SK-N-SH (cell line): ENCODE results near the gene LRRIQ3. TPM values are rescaled to one million over a fixed set of nuclear protein-coding genes. Genes with fewer than 3 reads are reported as not detected.

Source experiments
- CTCF ChIA-PET: fragments of 300-600, 350-600 bp; formaldehyde crosslinking; extraction: SDS; loops from one replicate; lab custom pipeline; 2021; lab: Yijun Ruan, JAX
- POLR2A ChIA-PET: fragments of 350-600 bp; sonication (Branson Sonifier 250); formaldehyde crosslinking; extraction: SDS; loops from one replicate; lab custom pipeline; 2020; ENCODE audit warnings: antibody characterized with exemption, inconsistent platforms; lab: Yijun Ruan, JAX
- DNase-seq: peaks from one replicate; pipeline ENCODE4 v3.0.0; 2012
- H2AFZ ChIP-seq: fragments of 200-600 bp; sonication (generic); 2 replicates; pipeline ENCODE4 v1.8.1; 2016; ENCODE audit warnings: antibody characterized with exemption, mild to moderate bottlenecking, low read depth
- H3F3A ChIP-seq: fragments of 200-600 bp; sonication (generic); replicated peaks from 2 replicates; pipeline ENCODE3; 2016; ENCODE audit warnings: antibody characterized with exemption, mild to moderate bottlenecking; ENCODE audit not compliant: insufficient read depth
- H3K27ac ChIP-seq, 2 experiments: fragments of 200-500 bp in 1 of 2; fragments of 200-600 bp in 1 of 2; sonication (Bioruptor generic) in 1 of 2; sonication (generic), shearing (Covaris generic) in 1 of 2; 2 replicates each; pipeline versions ENCODE4 v1.5.1 to v1.6.1; 2014 to 2016; ENCODE audit warnings: low read depth in 2 of 2, inconsistent platforms in 1 of 2, low read length in 1 of 2, mild to moderate bottlenecking in 1 of 2, mixed read lengths in 1 of 2
- H3K27me3 ChIP-seq: fragments of 200-600 bp; sonication (generic), shearing (Covaris generic); 2 replicates; pipeline ENCODE4 v1.6.1; 2016; ENCODE audit warnings: mixed run types; ENCODE audit not compliant: insufficient read depth
- H3K36me3 ChIP-seq, 2 experiments: fragments of 200-500 bp in 1 of 2; fragments of 200-600 bp in 1 of 2; sonication (Bioruptor generic) in 1 of 2; sonication (generic) in 1 of 2; replicated peaks in 1 of 2; 2 replicates each; pipeline versions ENCODE3 to v1.5.1; 2014 to 2016; ENCODE audit warnings: low read length in 1 of 2, mild to moderate bottlenecking in 1 of 2; ENCODE audit not compliant: insufficient read depth in 2 of 2, control insufficient read depth in 1 of 2
- H3K4me1 ChIP-seq, 2 experiments: fragments of 200-500 bp in 1 of 2; fragments of 200-600 bp in 1 of 2; sonication (Bioruptor generic) in 1 of 2; sonication (generic), shearing (Covaris generic) in 1 of 2; 2 replicates each; pipeline versions ENCODE4 v1.5.1 to v1.6.1; 2014 to 2016; ENCODE audit warnings: low read depth in 1 of 2, low read length in 1 of 2, mixed run types in 1 of 2; ENCODE audit not compliant: insufficient read depth in 2 of 2, control insufficient read depth in 1 of 2
- H3K4me2 ChIP-seq: fragments of 200-600 bp; sonication (generic), shearing (Covaris generic); 2 replicates; pipeline ENCODE4 v1.6.1; 2017; ENCODE audit warnings: mixed run types
- H3K4me3 ChIP-seq, 2 experiments: fragments of 200-500 bp in 1 of 2; fragments of 200-600 bp in 1 of 2; sonication (Bioruptor generic) in 1 of 2; sonication (generic), shearing (Covaris generic) in 1 of 2; 2 replicates each; pipeline versions ENCODE4 v1.5.1 to v1.8.1; 2014 to 2016; ENCODE audit warnings: low read depth in 2 of 2, inconsistent platforms in 1 of 2, low read length in 1 of 2, mild to moderate bottlenecking in 1 of 2, mixed read lengths in 1 of 2, moderate library complexity in 1 of 2
- H3K79me2 ChIP-seq: fragments of 200-600 bp; sonication (generic); 2 replicates; pipeline ENCODE4 v1.8.1; 2017; ENCODE audit warnings: mild to moderate bottlenecking; ENCODE audit not compliant: insufficient read depth
- H3K9ac ChIP-seq: fragments of 200-600 bp; sonication (generic); 2 replicates; pipeline ENCODE4 v1.6.1; 2017; ENCODE audit warnings: mixed run types
- H3K9me2 ChIP-seq: fragments of 200-600 bp; sonication (generic); 2 replicates; pipeline ENCODE4 v1.6.1; 2017; ENCODE audit warnings: mixed run types
- H3K9me3 ChIP-seq: fragments of 200-600 bp; sonication (generic); 2 replicates; pipeline ENCODE4 v1.6.1; 2017; ENCODE audit warnings: mixed run types, mild to moderate bottlenecking, moderate library complexity
- H4K20me1 ChIP-seq: fragments of 200-600 bp; sonication (generic); 2 replicates; pipeline ENCODE4 v1.6.1; 2017; ENCODE audit warnings: mild to moderate bottlenecking, mixed run types; ENCODE audit not compliant: insufficient read depth
- CTCF ChIP-seq: fragments of 200-600 bp; sonication (generic); IDR thresholded peaks from 2 replicates; pipeline ENCODE4 v1.6.1; 2017; ENCODE audit warnings: antibody characterized with exemption, mild to moderate bottlenecking, moderate library complexity
- EP300 ChIP-seq, 2 experiments: IDR thresholded peaks; 2 replicates each; pipeline versions ENCODE4 v1.4.0 to v1.6.1; 2012; ENCODE audit warnings: borderline replicate concordance in 1 of 2, low read depth in 1 of 2, low read length in 1 of 2
- FOSL2 ChIP-seq: IDR thresholded peaks from 2 replicates; pipeline ENCODE4 v1.4.0; 2012; ENCODE audit warnings: low read depth, mild to moderate bottlenecking, moderate library complexity, borderline replicate concordance
- FOXM1 ChIP-seq: IDR thresholded peaks from 2 replicates; pipeline ENCODE4 v1.4.0; 2012; ENCODE audit warnings: low read depth, mild to moderate bottlenecking
- JUND ChIP-seq: IDR thresholded peaks from 2 replicates; pipeline ENCODE4 v1.4.0; 2012
- MXI1 ChIP-seq: IDR thresholded peaks from 2 replicates; pipeline ENCODE4 v1.6.1; 2012; ENCODE audit warnings: mild to moderate bottlenecking, low read depth, low read length, improper control_type of control experiment
- NRF1 ChIP-seq: IDR thresholded peaks from 2 replicates; pipeline ENCODE4 v1.6.1; 2012; ENCODE audit warnings: low read depth, mild to moderate bottlenecking, low read length
- POLR2AphosphoS5 ChIP-seq: IDR thresholded peaks from 2 replicates; pipeline ENCODE4 v1.6.1; 2012; ENCODE audit warnings: low read depth, low read length
- RAD21 ChIP-seq: IDR thresholded peaks from 2 replicates; pipeline ENCODE4 v1.6.1; 2012; ENCODE audit warnings: mild to moderate bottlenecking, low read length
- REST ChIP-seq: IDR thresholded peaks from 2 replicates; pipeline ENCODE4 v1.6.1; 2012; ENCODE audit warnings: mild to moderate bottlenecking, low read depth, low read length, moderate library complexity
- RFX5 ChIP-seq: IDR thresholded peaks from 2 replicates; pipeline ENCODE4 v1.6.1; 2012; ENCODE audit warnings: mild to moderate bottlenecking, improper control_type of control experiment, low read length
- RXRA ChIP-seq: IDR thresholded peaks from 2 replicates; pipeline ENCODE4 v1.4.0; 2012; ENCODE audit warnings: low read depth, mild to moderate bottlenecking, borderline replicate concordance
- TEAD4 ChIP-seq: IDR thresholded peaks from 2 replicates; pipeline ENCODE4 v1.4.0; 2012; ENCODE audit warnings: mild to moderate bottlenecking, borderline replicate concordance; ENCODE audit not compliant: insufficient read depth
- USF2 ChIP-seq: fragments of 150-350 bp; IDR thresholded peaks from 2 replicates; pipeline ENCODE4 v1.6.1; 2017; ENCODE audit warnings: antibody characterized with exemption, low read length, low read depth, borderline replicate concordance
- ZBTB33 ChIP-seq: IDR thresholded peaks from 2 replicates; pipeline ENCODE4 v1.4.0; 2012; ENCODE audit warnings: low read depth, borderline replicate concordance
- polyA plus RNA-seq, 3 experiments: library from polyadenylated mRNA; depleted of rRNA; stranded (reverse); fragments of >200 nt; gene quantifications; 2 replicates each; pipeline ENCODE4 v1.2.3, GENCODE V29; 2012
- TF ChIP-seq, protein P1 (sequence below): IDR thresholded peaks from 2 replicates; pipeline ENCODE4 v1.4.0; 2012; ENCODE audit warnings: low read depth, borderline replicate concordance
- TF ChIP-seq, protein P2 (sequence below): IDR thresholded peaks from 2 replicates; pipeline ENCODE4 v1.4.0; 2012; ENCODE audit warnings: low read depth

Gene LRRIQ3
- polyA plus RNA-seq, 1 of the 3 experiments (the other 2 are of a cell fraction): 0.56 TPM

DNA sequence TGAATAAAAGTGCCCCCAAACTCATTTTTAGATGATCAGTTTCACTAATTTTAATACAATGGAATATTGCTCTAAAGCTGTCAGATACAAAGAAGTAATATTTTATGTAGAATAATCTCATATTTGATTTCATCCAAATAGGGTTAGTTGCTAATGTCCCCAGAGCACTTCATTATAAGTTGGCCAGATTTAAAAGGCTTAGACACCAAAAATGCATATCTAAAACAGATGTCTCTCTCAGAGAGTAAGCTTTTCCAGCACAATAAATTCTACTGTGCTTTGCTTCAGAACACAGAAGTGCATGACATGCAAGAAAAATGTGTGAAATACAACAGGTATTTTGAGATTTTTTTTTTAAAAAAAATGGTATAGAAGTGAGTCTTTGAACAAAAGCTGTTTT, 194.2 kb downstream of the LRRIQ3 start:
- Histone ChIP-seq H4K20me1 (no peaks in the 10 kb centered on the region), H3K4me1 (no peaks in the 10 kb centered on the region), H3K4me2 (no peak overlapping the region), H3K79me2 (no peaks in the 10 kb centered on the region), H3K9ac (no peak overlapping the region), H3K36me3 (no peaks in the 10 kb centered on the region), H3K27me3 (no peaks in the 10 kb centered on the region), H3F3A (no peaks in the 10 kb centered on the region), H3K4me3 (no peak overlapping the region), H3K9me3 (no peaks in the 10 kb centered on the region), H3K27ac (no peak overlapping the region), H2AFZ (no peak overlapping the region), H3K9me2 (no peaks in the 10 kb centered on the region)
- CTCF ChIA-PET: interaction anchor here (0.7 to 1.4 kb wide), 4 partner anchors 9 to 500 kb away, joined by 3 to 7 read pairs (median 3); no protein-coding TSS in a partner anchor
- DNase-seq: no peak
- POLR2A ChIA-PET: no interaction called here
- no peak for TF ChIP-seq CTCF
- no peak for TF ChIP-seq RXRA
- TF ChIP-seq TEAD4: no peak
- no peak for TF ChIP-seq JUND
- TF ChIP-seq MXI1: no peak
- TF ChIP-seq EP300 (IDR thresholded peaks at IDR 0.05; ENCODE audit: borderline replicate concordance in 1 of 2, low read depth in 1 of 2, low read length in 1 of 2): no peak
- TF ChIP-seq, protein P1, sequence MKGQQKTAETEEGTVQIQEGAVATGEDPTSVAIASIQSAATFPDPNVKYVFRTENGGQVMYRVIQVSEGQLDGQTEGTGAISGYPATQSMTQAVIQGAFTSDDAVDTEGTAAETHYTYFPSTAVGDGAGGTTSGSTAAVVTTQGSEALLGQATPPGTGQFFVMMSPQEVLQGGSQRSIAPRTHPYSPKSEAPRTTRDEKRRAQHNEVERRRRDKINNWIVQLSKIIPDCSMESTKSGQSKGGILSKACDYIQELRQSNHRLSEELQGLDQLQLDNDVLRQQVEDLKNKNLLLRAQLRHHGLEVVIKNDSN: no peak
- TF ChIP-seq FOSL2: no peak
- no peak for TF ChIP-seq REST
- TF ChIP-seq FOXM1: no peak
- TF ChIP-seq USF2: no peak
- no peak for TF ChIP-seq RAD21
- no peak for TF ChIP-seq RFX5
- TF ChIP-seq, protein P2, sequence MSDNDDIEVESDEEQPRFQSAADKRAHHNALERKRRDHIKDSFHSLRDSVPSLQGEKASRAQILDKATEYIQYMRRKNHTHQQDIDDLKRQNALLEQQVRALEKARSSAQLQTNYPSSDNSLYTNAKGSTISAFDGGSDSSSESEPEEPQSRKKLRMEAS: no peak
- TF ChIP-seq ZBTB33: no peak
- no peak for TF ChIP-seq NRF1
- TF ChIP-seq POLR2AphosphoS5: no peak
